ENCODE measurements around the gene KRTAP5-6.

Gene KRTAP5-6, protein sequence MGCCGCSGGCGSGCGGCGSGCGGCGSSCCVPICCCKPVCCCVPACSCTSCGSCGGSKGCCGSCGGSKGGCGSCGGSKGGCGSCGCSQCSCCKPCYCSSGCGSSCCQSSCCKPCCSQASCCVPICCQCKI

DNA sequence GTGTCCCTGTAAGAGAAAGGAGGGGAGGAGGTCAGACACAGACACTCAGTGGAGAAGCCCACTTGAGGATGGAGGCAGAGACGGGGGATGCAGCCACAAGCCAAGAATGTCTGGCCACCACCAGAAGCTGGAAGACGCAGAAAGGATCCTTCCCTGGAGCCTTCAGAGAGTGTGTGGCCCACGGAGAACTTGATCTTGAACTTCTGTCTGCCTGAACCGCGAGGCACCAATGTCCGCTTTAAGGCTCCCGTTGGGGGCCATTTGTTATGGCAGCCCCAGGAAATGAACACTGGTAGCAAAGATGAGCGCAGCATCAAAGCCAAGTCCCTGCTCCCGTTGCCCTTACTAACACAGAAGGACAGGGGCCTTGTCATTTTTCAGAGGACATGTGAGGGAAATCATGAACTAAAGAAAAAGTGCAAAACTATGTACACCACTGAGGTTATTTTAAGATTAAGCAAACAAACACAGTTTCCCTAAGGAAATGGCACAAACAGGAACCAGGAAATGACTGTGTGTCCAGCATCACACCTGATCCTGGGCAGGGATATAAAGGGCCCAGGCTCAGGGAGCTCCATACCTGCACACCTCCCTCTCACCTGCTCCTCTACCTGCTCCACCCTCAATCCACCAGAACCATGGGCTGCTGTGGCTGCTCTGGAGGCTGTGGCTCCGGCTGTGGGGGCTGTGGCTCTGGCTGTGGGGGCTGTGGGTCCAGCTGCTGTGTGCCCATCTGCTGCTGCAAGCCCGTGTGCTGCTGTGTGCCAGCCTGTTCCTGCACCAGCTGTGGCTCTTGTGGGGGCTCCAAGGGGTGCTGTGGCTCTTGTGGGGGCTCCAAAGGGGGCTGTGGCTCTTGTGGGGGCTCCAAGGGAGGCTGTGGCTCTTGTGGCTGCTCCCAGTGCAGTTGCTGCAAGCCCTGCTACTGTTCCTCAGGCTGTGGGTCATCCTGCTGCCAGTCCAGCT lies at the start of gene KRTAP5-6:
KRTAP5-6 (plus strand) TSS at position 588 of the 963 bp plus-strand sequence; CDS start at position 639, 51 bp downstream.
- TF ChIP-seq, protein P1, sequence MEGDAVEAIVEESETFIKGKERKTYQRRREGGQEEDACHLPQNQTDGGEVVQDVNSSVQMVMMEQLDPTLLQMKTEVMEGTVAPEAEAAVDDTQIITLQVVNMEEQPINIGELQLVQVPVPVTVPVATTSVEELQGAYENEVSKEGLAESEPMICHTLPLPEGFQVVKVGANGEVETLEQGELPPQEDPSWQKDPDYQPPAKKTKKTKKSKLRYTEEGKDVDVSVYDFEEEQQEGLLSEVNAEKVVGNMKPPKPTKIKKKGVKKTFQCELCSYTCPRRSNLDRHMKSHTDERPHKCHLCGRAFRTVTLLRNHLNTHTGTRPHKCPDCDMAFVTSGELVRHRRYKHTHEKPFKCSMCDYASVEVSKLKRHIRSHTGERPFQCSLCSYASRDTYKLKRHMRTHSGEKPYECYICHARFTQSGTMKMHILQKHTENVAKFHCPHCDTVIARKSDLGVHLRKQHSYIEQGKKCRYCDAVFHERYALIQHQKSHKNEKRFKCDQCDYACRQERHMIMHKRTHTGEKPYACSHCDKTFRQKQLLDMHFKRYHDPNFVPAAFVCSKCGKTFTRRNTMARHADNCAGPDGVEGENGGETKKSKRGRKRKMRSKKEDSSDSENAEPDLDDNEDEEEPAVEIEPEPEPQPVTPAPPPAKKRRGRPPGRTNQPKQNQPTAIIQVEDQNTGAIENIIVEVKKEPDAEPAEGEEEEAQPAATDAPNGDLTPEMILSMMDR (IDR thresholded peaks at IDR 0.05; ENCODE audit: extremely low read depth, missing control alignments) = no peak

DNA sequence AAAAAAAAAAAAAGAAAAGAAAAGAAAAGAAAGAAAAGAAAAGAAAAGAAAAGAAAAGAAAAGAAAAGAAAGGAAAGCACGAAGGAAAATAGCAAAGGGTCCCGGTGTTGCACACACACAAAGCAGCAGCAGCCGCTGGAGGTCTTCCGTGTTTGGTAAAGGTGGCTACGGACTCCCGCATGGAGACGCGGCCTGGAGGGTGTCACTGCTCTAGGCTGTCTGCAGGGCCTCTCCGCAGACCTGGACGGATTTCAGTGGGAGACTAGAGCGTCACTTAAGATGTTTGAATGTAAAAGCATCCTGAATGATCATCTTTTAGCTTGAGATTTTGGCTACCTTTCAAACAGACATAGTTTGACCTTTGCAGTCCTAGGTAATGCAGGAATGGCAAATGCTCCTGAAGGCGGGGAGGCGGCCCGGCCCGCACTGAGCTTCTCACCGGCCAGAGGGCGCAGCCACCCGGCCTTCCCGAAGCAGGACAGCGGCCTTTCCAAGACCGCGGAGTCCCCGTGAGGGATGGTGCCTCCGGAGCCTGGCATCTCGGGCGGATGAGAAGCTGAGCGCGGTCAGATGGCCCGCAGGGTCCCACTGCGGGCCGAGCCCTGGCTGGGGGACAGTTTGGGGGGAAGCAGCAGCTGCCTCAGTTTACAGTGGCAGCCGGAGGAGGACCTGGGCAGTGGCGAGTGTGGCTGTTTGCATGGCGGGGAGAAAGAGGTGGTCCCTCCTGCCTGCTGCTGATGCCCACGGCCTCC lies 48.9 kb upstream of the KRTAP5-6 start:
- DNase-seq (ENCODE audit: low spot score) = no peak
- TF ChIP-seq, protein P1 (IDR thresholded peaks at IDR 0.05; ENCODE audit: extremely low read depth, missing control alignments) = no peak

More for the DNA sequence above, at the start of gene KRTAP5-6:
- no peak for DNase-seq (ENCODE audit: low spot score)

DNA sequence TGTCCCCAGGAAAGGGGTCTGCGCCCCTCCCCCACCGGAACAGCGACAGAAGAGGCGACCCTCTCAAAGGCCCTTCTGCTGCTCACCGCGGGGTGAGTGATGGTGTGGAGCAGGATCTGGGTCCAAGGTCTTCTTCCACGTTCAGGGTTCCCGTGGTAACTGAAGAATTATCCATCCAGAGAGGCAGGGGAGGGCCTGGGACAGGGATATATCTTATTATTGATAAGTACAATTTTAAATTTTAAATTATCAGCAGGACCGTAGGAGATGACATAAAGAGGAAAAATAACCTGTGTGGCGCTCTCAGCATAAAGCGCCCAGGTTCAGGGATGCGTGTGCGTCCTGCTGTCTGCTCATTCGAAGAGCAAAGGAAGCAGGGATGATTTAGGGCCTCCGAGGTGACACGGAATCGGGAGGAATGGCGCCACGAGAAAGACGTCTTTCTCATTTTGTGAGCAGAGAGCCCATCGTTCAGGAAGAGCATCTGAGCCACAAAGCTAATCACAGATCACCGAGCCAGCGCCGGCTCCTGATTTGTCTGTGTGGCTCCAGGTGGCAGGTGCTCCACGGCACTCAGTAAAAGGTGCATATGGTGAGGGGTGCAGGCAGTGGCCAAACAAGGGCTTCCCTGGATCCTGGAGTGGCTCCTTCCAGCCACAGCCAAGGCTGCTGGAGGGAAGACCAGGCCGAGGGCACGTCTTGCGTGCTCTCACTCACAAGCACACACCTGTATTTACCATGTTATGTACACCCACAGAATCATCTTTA lies 48.2 kb upstream of the KRTAP5-6 start:
- DNase-seq (ENCODE audit: low spot score) = no peak
- TF ChIP-seq, protein P1 (IDR thresholded peaks at IDR 0.05; ENCODE audit: extremely low read depth, missing control alignments) = no peak

DNA sequence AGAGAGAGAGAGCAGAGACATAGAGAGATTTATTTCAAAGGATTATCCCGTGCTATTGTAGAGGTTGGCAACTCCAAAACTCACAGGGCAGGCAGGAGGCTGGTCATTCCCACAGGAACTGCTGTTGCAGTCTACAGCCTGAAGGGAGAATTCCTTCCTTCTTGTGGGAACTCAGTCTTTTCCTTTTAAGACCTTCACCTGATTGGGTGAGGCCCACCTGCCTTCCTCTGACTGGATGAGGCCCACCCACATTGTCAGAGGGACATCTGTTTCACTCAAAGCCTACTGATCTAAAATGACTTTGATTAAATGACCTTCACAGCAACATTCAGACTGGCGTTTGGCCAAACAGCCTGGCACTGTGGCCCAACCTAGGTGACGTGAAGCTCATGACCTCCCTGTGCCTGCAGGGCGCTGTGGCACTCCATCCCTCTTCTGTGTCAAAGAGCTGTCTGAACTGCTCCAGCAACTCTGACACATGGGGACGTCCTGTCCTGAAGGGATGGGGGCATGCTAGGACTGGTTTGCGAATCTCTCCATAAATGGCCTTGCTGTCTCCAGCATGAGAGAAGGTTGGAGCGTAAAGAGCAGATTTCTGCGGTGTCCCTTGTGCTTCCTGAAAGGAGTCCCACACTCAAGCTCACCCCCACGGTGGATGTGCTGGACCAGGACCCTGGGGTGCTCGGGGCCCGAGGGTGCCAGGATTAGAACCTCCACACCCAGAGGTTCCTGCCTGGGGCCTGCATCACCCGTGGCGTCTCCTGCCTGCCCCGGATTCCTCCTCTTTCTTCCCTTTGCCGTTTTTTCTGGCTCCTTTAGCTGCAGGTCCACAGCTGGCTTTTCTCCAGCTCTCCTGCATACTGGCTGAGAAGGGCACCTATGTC lies 46.7 kb upstream of the KRTAP5-6 start:
- no peak for DNase-seq (ENCODE audit: low spot score)
- TF ChIP-seq, protein P1 (IDR thresholded peaks at IDR 0.05; ENCODE audit: extremely low read depth, missing control alignments) = no peak

DNA sequence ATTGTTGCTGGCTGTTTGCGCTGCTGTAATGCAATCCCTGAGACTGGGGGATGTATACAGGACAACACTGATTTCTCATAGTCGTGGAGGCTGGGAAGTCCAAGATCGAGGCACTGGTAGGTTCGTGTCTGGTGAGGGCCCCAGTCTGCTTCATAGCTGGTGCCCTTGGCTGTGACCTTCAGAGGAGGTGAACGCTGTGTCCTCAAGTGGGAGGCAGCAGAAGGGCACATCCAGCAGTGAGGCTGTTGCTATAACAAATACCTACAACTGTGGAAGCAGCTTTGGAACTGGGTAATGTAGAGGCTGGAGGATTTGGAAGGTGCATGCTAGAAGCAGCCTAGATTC lies 46.1 kb upstream of the KRTAP5-6 start:
- TF ChIP-seq, protein P1 (IDR thresholded peaks at IDR 0.05; ENCODE audit: extremely low read depth, missing control alignments) = no peak
- no peak for DNase-seq (ENCODE audit: low spot score)

DNA sequence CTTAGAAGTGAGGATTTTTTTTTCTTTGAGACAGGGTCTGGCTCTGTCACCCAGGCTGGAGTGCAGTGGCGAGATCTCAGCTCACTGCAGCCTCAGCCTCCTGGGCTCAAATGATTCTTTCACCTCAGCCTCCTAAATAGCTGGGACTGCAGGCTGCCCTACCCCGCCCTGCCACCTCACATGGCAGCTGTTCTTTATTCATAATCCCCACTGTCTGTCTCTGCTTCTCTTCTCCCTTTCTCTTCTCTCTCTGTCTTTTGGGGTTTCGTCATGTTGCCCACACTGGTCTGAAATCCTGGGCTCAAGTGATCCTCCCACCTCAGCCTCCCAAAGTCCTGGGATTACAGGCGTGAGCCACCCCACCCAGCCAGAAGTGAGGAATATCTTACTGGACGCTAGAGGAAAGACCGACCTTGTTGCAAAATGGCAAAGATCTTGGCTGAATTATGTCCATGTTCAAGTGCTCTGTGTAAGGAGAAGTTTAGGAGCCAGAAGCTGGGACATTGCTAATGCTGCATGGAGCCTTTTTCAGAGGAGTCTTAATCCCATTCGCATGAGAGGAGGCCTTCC lies 45.5 kb upstream of the KRTAP5-6 start:
- no peak for DNase-seq (ENCODE audit: low spot score)
- TF ChIP-seq, protein P1 (IDR thresholded peaks at IDR 0.05; ENCODE audit: extremely low read depth, missing control alignments) = no peak

All from GM20000 (cell line).